ENCODE results near the gene KRT80. TPM values are rescaled to one million over a fixed set of nuclear protein-coding genes. Genes with fewer than 3 reads are reported as not detected.
A peak's percentile ranks its signal among the peaks of the same experiment; 100 is the strongest.

The KRT80 gene
- total RNA-seq, 4 donors from 2014 or later = 78.6 to 293 (median 185) TPM

DNA sequence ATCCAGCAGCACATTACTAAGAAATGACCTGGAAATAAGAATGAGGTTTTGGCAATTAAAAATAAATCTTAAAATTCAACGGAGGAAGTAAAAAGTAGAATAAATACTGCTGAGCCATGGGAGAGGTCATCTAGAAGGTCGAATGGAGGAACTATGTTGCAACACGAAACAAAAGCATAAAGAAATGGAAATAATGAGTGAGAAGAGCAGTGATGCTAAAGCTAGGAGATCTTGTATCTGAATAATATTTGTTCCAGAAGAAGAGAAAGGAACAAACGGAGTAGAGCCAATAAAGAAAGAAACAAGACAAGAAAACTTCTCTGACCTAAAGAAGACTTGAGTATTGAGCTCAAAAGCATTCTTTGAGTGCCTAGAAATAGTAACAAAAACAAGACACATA lies 34.6 kb upstream of the KRT80 start:
- no peak for DNase-seq (ENCODE audit: low spot score in 2 of 2)
- Histone ChIP-seq H3K9me3 (no peaks in the 10 kb centered on the region), H3K36me3 (no peaks in the 10 kb centered on the region), H3K27me3 (peaks cover 6% of the 10 kb centered on the region), H3K27ac (no peak overlapping the region), H3K4me1 (peaks cover 19% of the 10 kb centered on the region), H3K4me3 (no peak overlapping the region)
- WGBS = 66% methylated on average over 4 of the region's 4 CpGs
- TF ChIP-seq EP300 (IDR thresholded peaks at IDR 0.05) (no peak), POLR2A (IDR thresholded peaks at IDR 0.05) (no peak), CTCF (IDR thresholded peaks at IDR 0.05) (no peak), POLR2AphosphoS5 (IDR thresholded peaks at IDR 0.05) (no peak)

DNA sequence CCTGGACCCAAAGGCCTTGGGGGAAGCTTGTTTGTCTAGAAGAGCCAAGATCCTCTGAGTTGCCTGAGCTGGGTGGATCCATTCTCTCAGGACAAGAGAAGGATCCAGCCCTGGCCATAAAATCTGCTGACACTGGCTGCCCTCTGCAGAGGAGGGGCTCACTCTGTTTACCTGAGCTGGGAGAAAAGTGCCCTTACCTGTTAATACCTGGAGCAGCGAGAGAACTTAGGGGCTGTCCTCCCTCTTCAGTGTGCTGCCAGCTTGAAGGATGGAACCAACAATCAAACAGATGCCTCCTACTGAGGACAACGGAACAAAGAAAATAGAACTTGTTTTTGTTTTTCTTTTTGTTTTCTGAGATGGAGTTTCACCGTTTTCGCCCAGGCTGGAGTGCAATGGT lies 33.9 kb upstream of the KRT80 start:
- H3K27ac ChIP-seq = no peak overlapping the region
- peak in 1 of 2 donors; percentile 7 for DNase-seq (ENCODE audit: low spot score in 2 of 2)
- no peak overlapping the region for H3K4me3 ChIP-seq
- H3K4me1 ChIP-seq = peaks cover 18% of the 10 kb centered on the region
- H3K36me3 ChIP-seq = no peaks in the 10 kb centered on the region
- no peaks in the 10 kb centered on the region for H3K9me3 ChIP-seq
- WGBS = 93% methylated on average over 4 of the region's 4 CpGs
- TF ChIP-seq CTCF (IDR thresholded peaks at IDR 0.05) (no peak), EP300 (IDR thresholded peaks at IDR 0.05) (no peak), POLR2A (IDR thresholded peaks at IDR 0.05) (no peak), POLR2AphosphoS5 (IDR thresholded peaks at IDR 0.05) (no peak)
- peaks cover 6% of the 10 kb centered on the region for H3K27me3 ChIP-seq

GRCh38 chr12:52224151-52224550 lies 32.3 kb upstream of the KRT80 start:
- Histone ChIP-seq H3K36me3 (no peaks in the 10 kb centered on the region), H3K4me3 (no peak overlapping the region), H3K27ac (no peak overlapping the region), H3K27me3 (peaks cover 10% of the 10 kb centered on the region), H3K9me3 (no peaks in the 10 kb centered on the region), H3K4me1 (peaks cover 16% of the 10 kb centered on the region)
- DNase-seq (ENCODE audit: low spot score in 2 of 2) = peak in 1 of 2 donors; percentile 3
- no peak for TF ChIP-seq CTCF (IDR thresholded peaks at IDR 0.05)
- no peak for TF ChIP-seq POLR2AphosphoS5 (IDR thresholded peaks at IDR 0.05)
- TF ChIP-seq POLR2A (IDR thresholded peaks at IDR 0.05) = no peak
- no peak for TF ChIP-seq EP300 (IDR thresholded peaks at IDR 0.05)
- WGBS = 84% methylated on average over 3 of the region's 3 CpGs

DNA sequence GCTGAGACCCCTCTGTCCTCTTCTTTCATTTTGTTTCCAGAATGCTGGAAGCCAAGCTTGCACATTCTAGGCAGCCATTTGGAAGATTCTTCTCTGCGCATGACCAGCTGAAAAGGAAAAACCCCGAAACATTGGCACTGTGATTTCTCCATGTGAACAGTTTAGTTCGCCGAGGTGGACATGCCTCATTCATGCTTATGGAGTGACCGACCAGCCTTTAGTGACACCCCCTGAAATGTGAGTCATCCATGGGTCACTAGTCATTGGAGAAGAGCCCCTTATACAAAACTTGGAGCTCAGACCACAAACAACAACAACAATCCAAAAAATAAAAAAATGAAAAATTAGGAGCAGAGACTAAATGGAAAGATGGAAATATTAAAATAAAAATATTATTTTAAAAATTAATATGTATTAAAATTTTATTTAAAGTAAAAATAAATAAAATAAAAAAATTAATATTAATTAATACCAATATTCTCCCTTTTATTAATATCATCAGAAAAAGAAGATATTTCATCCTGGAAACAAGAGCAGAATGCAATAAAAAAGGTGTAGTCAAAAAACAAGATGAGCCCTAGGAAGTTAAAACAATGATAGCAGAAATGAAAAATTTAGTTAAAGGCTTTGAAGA lies 31.7 kb upstream of the KRT80 start:
- WGBS = 99% methylated on average over 5 of the region's 5 CpGs
- H3K9me3 ChIP-seq = no peaks in the 10 kb centered on the region
- no peak overlapping the region for H3K4me3 ChIP-seq
- H3K4me1 ChIP-seq = peaks cover 20% of the 10 kb centered on the region
- H3K36me3 ChIP-seq = no peaks in the 10 kb centered on the region
- TF ChIP-seq POLR2A (IDR thresholded peaks at IDR 0.05) = no peak
- no peak for TF ChIP-seq EP300 (IDR thresholded peaks at IDR 0.05)
- TF ChIP-seq CTCF (IDR thresholded peaks at IDR 0.05) = no peak
- TF ChIP-seq POLR2AphosphoS5 (IDR thresholded peaks at IDR 0.05) = no peak
- H3K27ac ChIP-seq = no peak overlapping the region
- peak in 1 of 2 donors; percentile 7 for DNase-seq (ENCODE audit: low spot score in 2 of 2)
- peaks cover 10% of the 10 kb centered on the region for H3K27me3 ChIP-seq

DNA sequence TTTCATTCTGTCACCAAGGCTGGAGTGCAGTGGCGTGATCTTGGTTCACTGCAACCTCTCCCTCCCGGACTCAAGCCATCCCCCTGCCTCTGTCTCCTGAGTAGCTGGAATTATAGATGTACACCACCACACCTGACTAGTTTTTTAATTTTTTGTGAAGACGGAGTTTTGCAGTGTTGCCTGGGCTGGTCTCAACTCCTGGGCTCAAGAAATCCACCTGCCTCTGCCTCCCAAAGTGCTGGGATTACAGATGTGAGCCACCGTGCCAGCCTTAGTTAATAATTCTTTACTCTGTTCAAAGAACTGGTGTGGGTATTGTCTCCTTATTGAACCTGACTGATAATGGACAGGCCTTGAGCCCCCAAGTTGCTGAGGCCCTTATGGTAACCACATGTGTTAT lies 30.9 kb upstream of the KRT80 start:
- peak in 1 of 2 donors; percentile 3 for DNase-seq (ENCODE audit: low spot score in 2 of 2)
- H3K36me3 ChIP-seq = no peaks in the 10 kb centered on the region
- no peak overlapping the region for H3K27ac ChIP-seq
- peaks cover 10% of the 10 kb centered on the region for H3K27me3 ChIP-seq
- no peak overlapping the region for H3K4me3 ChIP-seq
- H3K4me1 ChIP-seq = peaks cover 28% of the 10 kb centered on the region
- H3K9me3 ChIP-seq = no peaks in the 10 kb centered on the region
- 88% methylated on average over 4 of the region's 4 CpGs for WGBS
- TF ChIP-seq CTCF (IDR thresholded peaks at IDR 0.05) (no peak), EP300 (IDR thresholded peaks at IDR 0.05) (no peak), POLR2AphosphoS5 (IDR thresholded peaks at IDR 0.05) (no peak), POLR2A (IDR thresholded peaks at IDR 0.05) (no peak)

Data from suprapubic skin (tissue), 4 donors.